MCF 10A (cell line): ENCODE data around the gene SUSD1. TPM values are rescaled to one million over a fixed set of nuclear protein-coding genes. Genes with fewer than 3 reads are reported as not detected.

Experiments used
- BruUV-seq: library from RNA; stranded (reverse); fragments of 400-500 nt; replicated peaks from 2 replicates; lab custom pipeline; 2021; lab: Mats Ljungman, UMichigan
- CTCF ChIA-PET: fragments of 300-600 bp; sonication (Branson Sonifier 250); formaldehyde crosslinking; extraction: SDS; loops from one replicate; lab custom pipeline; 2021; ENCODE audit warnings: antibody characterized with exemption, inconsistent platforms; lab: Yijun Ruan, JAX
- POLR2A ChIA-PET: fragments of 300-600, 350-650 bp; sonication (Branson Sonifier 250); formaldehyde crosslinking; extraction: SDS; loops from one replicate; lab custom pipeline; 2020; ENCODE audit warnings: antibody characterized with exemption, inconsistent platforms; lab: Yijun Ruan, JAX
- DNase-seq: peaks from one replicate; pipeline ENCODE4 v3.0.0-alpha.2; 2018; ENCODE audit not compliant: unreplicated experiment
- H3K27ac Mint-ChIP-seq: one replicate; pipeline ENCODE4 v1.8.0; 2022; ENCODE audit warnings: mild to moderate bottlenecking, low read depth, mixed read lengths; ENCODE audit not compliant: unreplicated experiment
- H3K27me3 Mint-ChIP-seq: one replicate; pipeline ENCODE4 v1.8.0; 2022; ENCODE audit warnings: mixed read lengths; ENCODE audit not compliant: insufficient read depth, unreplicated experiment
- H3K36me3 Mint-ChIP-seq: one replicate; pipeline ENCODE4 v1.8.0; 2022; ENCODE audit warnings: mild to moderate bottlenecking, moderate library complexity, mixed read lengths; ENCODE audit not compliant: insufficient read depth, unreplicated experiment
- H3K4me1 Mint-ChIP-seq: one replicate; pipeline ENCODE4 v1.8.0; 2022; ENCODE audit warnings: mixed read lengths; ENCODE audit not compliant: insufficient read depth, unreplicated experiment
- H3K4me3 Mint-ChIP-seq: one replicate; pipeline ENCODE4 v1.8.0; 2022; ENCODE audit warnings: mild to moderate bottlenecking, moderate library complexity, mixed read lengths; ENCODE audit not compliant: unreplicated experiment
- H3K9me3 Mint-ChIP-seq: one replicate; pipeline ENCODE4 v1.8.0; 2022; ENCODE audit warnings: mixed read lengths; ENCODE audit not compliant: unreplicated experiment
- CTCF ChIP-seq: fragments of 200-600 bp; IDR thresholded peaks from one replicate; pipeline ENCODE4 v1.8.0; 2022; ENCODE audit warnings: antibody characterized with exemption, mild to moderate bottlenecking; ENCODE audit not compliant: unreplicated experiment
- intact Hi-C: fragments of 100-400 bp; cut with micrococcal nuclease; formaldehyde crosslinking; loops from 2 replicates; pipeline ENCODE4 v1.14.1; 2022
- total RNA-seq: library from RNA; stranded (reverse); gene quantifications from 2 replicates; pipeline ENCODE4 v1.2.3, GENCODE V29; 2022

Gene SUSD1
- total RNA-seq, 1 experiment from 2014 or later, result 2.0 TPM

- Mint-ChIP-seq H3K9me3 (peaks cover 5% of the 10 kb centered on the region), H3K27me3 (no peaks in the 10 kb centered on the region), H3K4me3 (no peak overlapping the region), H3K36me3 (no peaks in the 10 kb centered on the region), H3K4me1 (peaks cover 14% of the 10 kb centered on the region), H3K27ac (no peak overlapping the region)
- intact Hi-C loops, result loop anchor here (10.0 kb wide), 1 partner anchor 730 kb away; no protein-coding TSS in a partner anchor
- TF ChIP-seq CTCF, result no peak
- ChIA-PET CTCF (interaction anchor here (0.8 to 3.5 kb wide), 7 partner anchors 10 to 817 kb away, joined by 3 to 26 read pairs (median 4); no protein-coding TSS in a partner anchor), POLR2A (interaction anchor here (0.7 to 1.3 kb wide), 3 partner anchors 9 to 322 kb away, joined by 3 to 5 read pairs (median 3); no protein-coding TSS in a partner anchor)
- no TSS peak for BruUV-seq
- no peak for DNase-seq
These were observed 90.2 kb downstream of the SUSD1 start for GRCh38 chr9:112084907-112085306.

GRCh38 chr9:112084334-112084733 is 90.8 kb downstream of the SUSD1 start:
- Mint-ChIP-seq H3K9me3 (peaks cover 5% of the 10 kb centered on the region), H3K4me1 (peaks cover 14% of the 10 kb centered on the region), H3K36me3 (no peaks in the 10 kb centered on the region), H3K27me3 (no peaks in the 10 kb centered on the region), H3K4me3 (no peak overlapping the region), H3K27ac (no peak overlapping the region)
- no peak for DNase-seq
- POLR2A ChIA-PET, result interaction anchor here (0.7 to 1.0 kb wide), 2 partner anchors 258 to 322 kb away, joined by 3 to 5 read pairs; no protein-coding TSS in a partner anchor
- no TSS peak for BruUV-seq
- intact Hi-C loops, result loop anchor here (10.0 kb wide), 1 partner anchor 730 kb away; no protein-coding TSS in a partner anchor
- CTCF ChIA-PET, result interaction anchor here (0.5 to 3.5 kb wide), 8 partner anchors 9 to 818 kb away, joined by 3 to 26 read pairs (median 3); no protein-coding TSS in a partner anchor
- no peak for TF ChIP-seq CTCF

- H3K27ac Mint-ChIP-seq, result no peak overlapping the region
- no peaks in the 10 kb centered on the region for H3K36me3 Mint-ChIP-seq
- intact Hi-C loops, result loop anchor here (10.0 kb wide), 1 partner anchor 733 kb away; no protein-coding TSS in a partner anchor
- no peak for DNase-seq
- ChIA-PET CTCF (interaction anchor here (0.5 to 3.5 kb wide), 9 partner anchors 7 to 737 kb away, joined by 3 to 20 read pairs (median 8); no protein-coding TSS in a partner anchor), POLR2A (interaction anchor here (0.6 to 1.4 kb wide), 5 partner anchors 31 to 633 kb away, joined by 3 to 4 read pairs (median 3); partner anchors contain the start of genes DNAJC25 and UGCG)
- H3K9me3 Mint-ChIP-seq, result peaks cover 5% of the 10 kb centered on the region
- no peak overlapping the region for H3K4me3 Mint-ChIP-seq
- BruUV-seq, result no TSS peak
- peaks cover 14% of the 10 kb centered on the region for H3K4me1 Mint-ChIP-seq
- no peaks in the 10 kb centered on the region for H3K27me3 Mint-ChIP-seq
- no peak for TF ChIP-seq CTCF
These were observed 93.0 kb downstream of the SUSD1 start for GRCh38 chr9:112081918-112082729.
